GM23338 (cell line): Measurements from ENCODE around the gene TEKT5. TPM values are rescaled to one million over a fixed set of nuclear protein-coding genes. Genes with fewer than 3 reads are reported as not detected.

Experiments used
- ATAC-seq: fragments of 200-7000 bp; cut with Tn5 transposase; 3 replicates; pipeline ENCODE4 v1.9.1; 2020
- DNase-seq: peaks from one replicate; pipeline ENCODE4 v3.0.0-alpha.2; 2015; ENCODE audit warnings: low spot score
- H2AFZ ChIP-seq: fragments of 200-600 bp; sonication (generic); 2 replicates; pipeline ENCODE4 v1.8.0; 2016; ENCODE audit warnings: antibody characterized with exemption, mild to moderate bottlenecking, moderate library complexity
- H3F3A ChIP-seq: fragments of 200-600 bp; sonication (generic); replicated peaks from 2 replicates; pipeline ENCODE4 v1.8.0; 2017; ENCODE audit warnings: antibody characterized with exemption, mixed run types, low read depth
- H3K27ac ChIP-seq: fragments of 200-600 bp; sonication (generic); 2 replicates; pipeline ENCODE4 v1.6.1; 2016; ENCODE audit warnings: low read depth
- H3K27me3 ChIP-seq: fragments of 200-600 bp; sonication (generic); 2 replicates; pipeline ENCODE4 v1.8.0; 2016; ENCODE audit warnings: mild to moderate bottlenecking, mixed run types, moderate library complexity; ENCODE audit not compliant: insufficient read depth
- H3K36me3 ChIP-seq: fragments of 200-600 bp; sonication (generic); 2 replicates; pipeline ENCODE4 v1.8.0; 2016; ENCODE audit warnings: mild to moderate bottlenecking; ENCODE audit not compliant: insufficient read depth
- H3K4me1 ChIP-seq: fragments of 200-600 bp; sonication (generic); 2 replicates; pipeline ENCODE4 v1.8.0; 2016; ENCODE audit warnings: mild to moderate bottlenecking, moderate library complexity; ENCODE audit not compliant: insufficient read depth
- H3K4me2 ChIP-seq: fragments of 200-600 bp; sonication (generic); 2 replicates; pipeline ENCODE4 v1.7.1; 2017; ENCODE audit warnings: mixed run types
- H3K4me3 ChIP-seq: fragments of 200-600 bp; sonication (generic); 2 replicates; pipeline ENCODE4 v1.6.1; 2016; ENCODE audit warnings: mixed run types
- H3K79me2 ChIP-seq: fragments of 200-600 bp; sonication (generic); replicated peaks from 2 replicates; pipeline ENCODE4 v1.8.0; 2017; ENCODE audit warnings: mild to moderate bottlenecking; ENCODE audit not compliant: insufficient read depth
- H3K9me2 ChIP-seq: fragments of 200-600 bp; sonication (generic); 2 replicates; pipeline ENCODE4 v1.8.0; 2017; ENCODE audit not compliant: insufficient read depth
- H4K20me1 ChIP-seq: fragments of 200-600 bp; sonication (generic); replicated peaks from 2 replicates; pipeline ENCODE4 v1.8.0; 2017; ENCODE audit warnings: mild to moderate bottlenecking; ENCODE audit not compliant: insufficient read depth
- H3K27ac Mint-ChIP-seq: 2 replicates; pipeline ENCODE4 v1.8.0; 2020; ENCODE audit warnings: inconsistent platforms, mild to moderate bottlenecking, moderate library complexity, mixed read lengths
- H3K27me3 Mint-ChIP-seq: 3 replicates; pipeline ENCODE4 v1.8.0; 2022; ENCODE audit warnings: low read depth, mild to moderate bottlenecking, moderate library complexity, mixed read lengths, inconsistent platforms; ENCODE audit not compliant: insufficient read depth, poor library complexity
- H3K36me3 Mint-ChIP-seq: 3 replicates; pipeline ENCODE4 v1.8.0; 2021; ENCODE audit warnings: low read depth, mild to moderate bottlenecking, inconsistent platforms, moderate library complexity, mixed read lengths
- H3K4me1 Mint-ChIP-seq: 3 replicates; pipeline ENCODE4 v1.8.0; 2020; ENCODE audit warnings: mild to moderate bottlenecking, inconsistent platforms, mixed read lengths
- H3K4me3 Mint-ChIP-seq: 3 replicates; pipeline ENCODE4 v1.8.0; 2021; ENCODE audit warnings: moderate library complexity, mild to moderate bottlenecking, inconsistent platforms, mixed read lengths
- H3K9me3 Mint-ChIP-seq: 3 replicates; pipeline ENCODE4 v1.8.0; 2020; ENCODE audit warnings: moderate library complexity, mild to moderate bottlenecking, inconsistent platforms, mixed read lengths
- CREB1 ChIP-seq: fragments of 250-450 bp; sonication (Bioruptor Pico); IDR thresholded peaks from 2 replicates; pipeline ENCODE4 v1.5.0; 2020; ENCODE audit warnings: low read depth, mild to moderate bottlenecking, moderate library complexity
- CTCF ChIP-seq, 2 experiments: fragments of 200-600 bp in 1 of 2; sonication (generic) in 1 of 2; conservative IDR thresholded peaks; 2 replicates each; pipeline versions ENCODE4 v1.5.1 to v1.6.1; 2016 to 2017; ENCODE audit warnings: antibody characterized with exemption in 2 of 2, low read depth in 2 of 2, mild to moderate bottlenecking in 2 of 2, moderate library complexity in 1 of 2
- EZH2 ChIP-seq: fragments of 200-600 bp; sonication (generic); IDR thresholded peaks from one replicate; pipeline ENCODE4 v1.8.0; 2017; ENCODE audit warnings: antibody characterized with exemption, mild to moderate bottlenecking, low read depth; ENCODE audit not compliant: unreplicated experiment
- EZH2phosphoT487 ChIP-seq: fragments of 200-600 bp; sonication (generic); IDR thresholded peaks from one replicate; pipeline ENCODE4 v1.8.1; 2018; ENCODE audit warnings: antibody characterized with exemption; ENCODE audit not compliant: unreplicated experiment
- JUNB ChIP-seq: IDR thresholded peaks from one replicate; pipeline ENCODE4 v1.6.1; 2016; ENCODE audit warnings: antibody characterized with exemption; ENCODE audit not compliant: unreplicated experiment
- NANOG ChIP-seq: IDR thresholded peaks from 2 replicates; pipeline ENCODE4 v1.6.1; 2016; ENCODE audit warnings: antibody characterized with exemption, borderline replicate concordance
- POLR2AphosphoS5 ChIP-seq: IDR thresholded peaks from 2 replicates; pipeline ENCODE4 v1.6.1; 2016; ENCODE audit warnings: antibody characterized with exemption, low read depth
- REST ChIP-seq: IDR thresholded peaks from one replicate; pipeline ENCODE4 v1.6.1; 2018; ENCODE audit warnings: antibody characterized with exemption; ENCODE audit not compliant: unreplicated experiment
- ZNF114 ChIP-seq: fragments of 250-450 bp; sonication (Bioruptor Pico); IDR thresholded peaks from 2 replicates; pipeline ENCODE4 v1.5.0; 2020; ENCODE audit warnings: mild to moderate bottlenecking, moderate library complexity
- ZNF331 ChIP-seq: fragments of 250-450 bp; sonication (Bioruptor Pico); IDR thresholded peaks from 2 replicates; pipeline ENCODE4 v1.5.0; 2020; ENCODE audit warnings: low read depth, mild to moderate bottlenecking, moderate library complexity
- ZNF462 ChIP-seq: fragments of 250-450 bp; sonication (Bioruptor Pico); IDR thresholded peaks from 2 replicates; pipeline ENCODE4 v1.5.0; 2020; ENCODE audit warnings: mild to moderate bottlenecking, moderate library complexity
- polyA plus RNA-seq: library from polyadenylated mRNA; unstranded; fragments of >200 nt; fragmentation: Nextera tagmentation; extraction: Ambion mirVana; gene quantifications from 2 replicates; pipeline ENCODE4 v1.2.1, GENCODE V29; 2016
- total RNA-seq: library from RNA; depleted of rRNA; stranded (reverse); fragments of >200 nt; shearing (Covaris generic); gene quantifications from 2 replicates; pipeline ENCODE4 v1.2.3, GENCODE V29; 2014

Gene TEKT5
- total and polyA plus RNA-seq, 2 experiments from 2014 or later = 0.52 TPM; not detected in 1

GRCh38 chr16:10667239-10667638 is 27.5 kb downstream of the TEKT5 start:
- Mint-ChIP-seq H3K27me3 (peaks cover 4% of the 10 kb centered on the region), H3K36me3 (peaks cover 7% of the 10 kb centered on the region; the same call in 1 of the 3 replicates), H3K4me1 (no peaks in the 10 kb centered on the region), H3K27ac (no peak overlapping the region), H3K4me3 (no peak overlapping the region), H3K9me3 (peaks cover 11% of the 10 kb centered on the region)
- H2AFZ ChIP-seq = no peak overlapping the region
- H3K36me3 ChIP-seq = no peaks in the 10 kb centered on the region
- DNase-seq = no peak
- H3K4me1 ChIP-seq = no peaks in the 10 kb centered on the region
- H3K27ac ChIP-seq = no peak overlapping the region
- H3F3A ChIP-seq = no peaks in the 10 kb centered on the region
- TF ChIP-seq CTCF (conservative IDR thresholded peaks at IDR 0.05; ENCODE audit: low read depth in 2 of 2) = no peak
- TF ChIP-seq ZNF114 = no peak
- TF ChIP-seq ZNF331 (CRISPR knock-in tag) = no peak
- no peak for TF ChIP-seq POLR2AphosphoS5
- TF ChIP-seq REST = no peak
- TF ChIP-seq EZH2phosphoT487 = no peak
- no peak for TF ChIP-seq JUNB
- TF ChIP-seq NANOG = no peak
- no peak for TF ChIP-seq ZNF462
- TF ChIP-seq CREB1 (CRISPR knock-in tag) = no peak
- TF ChIP-seq EZH2 = no peak
- H3K4me3 ChIP-seq = no peak overlapping the region
- no peaks in the 10 kb centered on the region for H3K9me2 ChIP-seq
- no peaks in the 10 kb centered on the region for H4K20me1 ChIP-seq
- no peaks in the 10 kb centered on the region for H3K27me3 ChIP-seq
- no peak overlapping the region for H3K4me2 ChIP-seq
- ATAC-seq = no peak
- no peaks in the 10 kb centered on the region for H3K79me2 ChIP-seq
